GM21576 (cell line): ENCODE results near the gene DOCK2.

Source experiments
- ATAC-seq: cut with Tn5 transposase; IDR thresholded peaks from one replicate; pipeline ENCODE4 v1.9.1; 2021; ENCODE audit warnings: mild to moderate bottlenecking, moderate library complexity; ENCODE audit not compliant: unreplicated experiment

The DOCK2 gene

DNA sequence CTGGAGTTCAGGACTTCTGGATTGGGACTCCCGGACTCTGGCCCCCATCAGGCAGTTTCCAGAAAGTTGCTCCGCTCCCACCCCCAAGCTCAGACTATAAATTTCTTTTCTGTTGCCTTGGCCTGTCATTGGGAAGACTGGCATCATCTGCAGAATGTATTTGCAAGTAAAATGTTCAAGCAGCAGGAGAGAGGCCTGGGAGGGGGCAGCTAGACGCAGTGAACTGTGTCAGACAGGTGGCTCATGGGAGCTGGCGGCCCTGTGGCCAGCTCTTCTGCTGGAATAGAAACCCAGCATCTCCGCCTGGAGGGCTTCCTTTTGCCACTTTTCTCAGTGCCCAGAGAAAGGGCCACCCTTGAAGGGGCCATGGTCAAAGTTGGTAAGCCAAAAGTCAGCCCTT, 327.2 kb downstream of the DOCK2 start:
- ATAC-seq: no peak

DNA sequence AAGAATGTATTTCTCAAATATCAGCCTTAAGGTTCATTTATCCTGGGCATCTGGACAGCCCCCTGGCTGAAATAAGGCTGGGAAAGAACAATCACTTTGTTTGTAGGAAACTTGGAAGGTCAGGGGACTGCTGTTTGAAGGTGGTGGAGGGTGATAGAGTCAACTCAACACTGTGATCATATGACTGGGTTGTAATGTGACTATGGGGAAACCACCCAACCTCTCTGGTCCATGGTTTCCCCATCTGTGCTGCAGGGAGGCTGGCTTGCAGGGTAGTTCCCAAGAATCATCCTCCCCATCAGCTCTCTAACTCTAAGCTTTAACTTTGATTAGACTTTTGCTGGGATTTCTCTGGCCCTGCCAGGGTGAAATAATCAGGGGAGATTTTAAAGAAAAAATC, 333.3 kb downstream of the DOCK2 start:
- no peak for ATAC-seq

DNA sequence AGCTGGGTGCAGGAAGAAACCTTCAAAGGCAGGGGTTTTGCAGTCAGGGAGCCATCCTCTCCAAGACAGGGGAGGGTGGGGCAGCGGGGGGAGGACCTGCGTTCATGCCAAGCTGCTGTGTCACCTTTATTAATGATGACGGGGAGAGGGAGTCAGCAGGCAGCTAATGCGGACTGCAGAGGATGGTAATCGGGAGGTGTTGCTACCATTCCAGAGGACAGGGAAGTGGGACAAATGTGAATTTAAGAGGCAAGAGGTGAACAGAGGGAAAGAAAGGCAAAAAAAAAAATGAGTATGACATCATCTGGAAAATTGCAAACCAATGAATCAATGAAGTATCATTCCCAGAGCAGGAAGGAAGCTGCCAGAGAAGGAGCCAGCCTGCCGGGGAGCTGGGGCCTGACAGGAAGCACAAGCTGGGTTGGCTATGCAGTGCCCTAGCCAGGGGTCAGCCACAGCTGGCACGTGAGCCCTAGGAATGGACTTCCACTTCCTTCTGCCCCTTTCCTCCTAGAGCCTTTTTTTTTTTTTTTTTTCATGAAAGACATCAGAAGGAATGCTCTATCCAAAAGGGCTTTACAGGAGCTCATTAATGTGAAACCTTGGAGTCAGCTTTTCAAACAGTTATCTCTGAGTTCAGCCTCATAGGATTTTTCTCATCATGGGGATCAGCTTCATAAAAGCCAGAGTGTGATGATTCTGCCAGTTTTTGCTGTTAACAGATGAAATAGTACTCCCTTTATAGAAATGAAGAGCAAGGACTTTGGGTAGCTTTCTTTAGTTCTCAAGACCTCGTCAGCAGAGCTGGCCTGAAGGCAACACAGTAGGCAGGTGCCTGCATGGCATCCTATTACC, 334.1 kb downstream of the DOCK2 start:
- ATAC-seq: no peak

DNA sequence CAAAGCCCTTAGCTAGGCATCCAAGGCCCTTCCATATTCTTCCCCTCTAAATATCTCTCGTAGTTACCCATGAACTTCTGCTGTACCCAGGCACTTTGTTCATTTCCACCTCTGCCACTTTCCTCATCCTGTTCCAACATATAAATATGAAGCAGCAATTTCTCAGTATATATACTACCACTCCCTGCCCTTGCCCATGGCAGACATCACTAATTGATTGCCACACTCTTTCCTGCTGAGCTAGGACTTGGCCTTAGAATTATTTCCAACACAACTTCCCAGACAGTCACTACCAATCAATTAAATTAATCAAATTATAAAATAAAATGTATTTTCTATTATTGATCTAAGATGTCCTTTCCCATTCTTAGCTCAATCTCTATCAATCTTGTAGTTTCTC, 334.7 kb downstream of the DOCK2 start:
- ATAC-seq: no peak

DNA sequence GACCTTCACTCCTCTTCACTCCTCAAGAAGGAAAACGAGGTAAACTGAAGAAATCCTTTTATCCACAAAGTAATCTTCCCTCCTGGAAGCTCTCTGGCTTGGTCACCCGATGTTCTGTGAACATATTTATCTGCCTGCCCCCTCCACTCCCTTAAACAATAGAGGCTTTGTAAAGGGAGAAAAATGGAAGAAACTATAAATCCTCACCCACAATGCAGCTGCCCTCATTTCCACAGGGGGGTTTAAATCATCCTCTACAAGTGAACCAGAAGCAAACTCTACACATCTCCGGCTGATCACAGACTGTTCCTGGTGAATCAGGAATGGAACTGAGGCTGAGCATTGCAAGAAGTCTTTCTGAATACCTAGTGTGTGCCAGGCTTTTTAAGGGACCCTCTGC, 336.0 kb downstream of the DOCK2 start:
- ATAC-seq: no peak

DNA sequence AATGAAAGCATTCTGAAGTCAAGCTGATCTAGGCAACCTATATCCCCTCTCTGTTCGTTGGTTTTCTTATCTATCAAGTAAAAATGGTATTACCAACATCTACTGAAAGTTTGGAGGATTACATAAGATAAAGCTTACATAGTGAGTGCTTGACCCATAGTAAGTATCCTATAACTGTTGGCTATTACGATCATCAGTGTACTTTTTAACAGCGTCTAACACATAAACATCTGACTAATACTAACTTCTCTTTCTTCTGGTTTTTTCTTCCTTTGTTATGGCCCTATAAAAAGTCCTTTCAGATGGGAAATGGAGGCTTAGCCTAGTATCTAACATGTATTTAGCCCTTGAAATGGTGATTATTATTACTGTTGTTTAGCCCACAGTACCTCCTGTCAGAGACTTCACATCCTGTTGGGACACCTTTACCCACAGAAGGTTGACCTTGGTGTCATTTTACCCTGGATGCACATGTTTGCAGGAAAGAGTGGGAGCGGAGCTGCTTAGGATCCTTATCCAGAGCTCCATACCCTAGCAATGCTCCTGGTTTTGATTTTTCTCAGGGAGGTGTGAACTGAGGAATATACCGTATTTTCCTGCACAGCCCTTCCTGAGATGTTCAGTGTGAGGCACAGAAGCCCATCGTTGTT, 337.2 kb downstream of the DOCK2 start:
- no peak for ATAC-seq

DNA sequence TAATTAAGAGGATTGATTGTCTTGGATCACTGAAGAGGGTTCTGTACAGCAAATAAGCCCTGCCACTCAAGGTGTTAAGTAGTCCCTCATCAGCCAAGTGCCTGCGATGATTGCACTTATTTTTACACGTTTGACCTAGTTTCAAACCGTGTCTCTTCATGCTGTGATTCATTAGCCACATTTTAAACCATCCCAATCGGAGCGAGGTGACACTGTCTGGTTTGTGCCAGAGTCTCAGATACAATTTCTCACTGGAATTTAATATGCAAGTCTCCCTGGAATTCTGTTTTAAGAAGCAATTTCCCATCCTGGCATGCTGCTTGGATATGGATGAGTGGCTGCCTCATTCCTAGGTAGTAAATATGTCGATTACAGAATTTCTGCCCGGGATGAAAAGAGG, 341.6 kb downstream of the DOCK2 start:
- ATAC-seq: no peak

DNA sequence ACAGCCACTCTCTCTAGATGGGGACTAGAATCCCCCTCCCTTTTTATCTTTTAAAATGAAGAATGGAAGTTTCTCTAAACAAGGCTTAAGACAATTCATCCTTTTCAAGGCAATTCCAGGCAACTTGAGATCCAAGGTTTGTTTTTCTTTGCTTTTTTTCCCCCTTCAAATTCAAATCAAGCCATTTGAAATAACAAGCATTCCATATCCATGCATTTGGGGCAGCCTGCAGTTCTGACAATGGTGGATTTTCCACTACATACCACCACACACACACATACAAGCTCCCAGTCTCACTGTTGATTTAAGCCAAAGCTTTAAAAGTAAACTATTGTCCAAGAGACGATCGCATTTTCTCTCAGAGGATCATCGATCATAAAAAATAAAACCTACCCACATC, 342.8 kb downstream of the DOCK2 start:
- ATAC-seq: no peak

DNA sequence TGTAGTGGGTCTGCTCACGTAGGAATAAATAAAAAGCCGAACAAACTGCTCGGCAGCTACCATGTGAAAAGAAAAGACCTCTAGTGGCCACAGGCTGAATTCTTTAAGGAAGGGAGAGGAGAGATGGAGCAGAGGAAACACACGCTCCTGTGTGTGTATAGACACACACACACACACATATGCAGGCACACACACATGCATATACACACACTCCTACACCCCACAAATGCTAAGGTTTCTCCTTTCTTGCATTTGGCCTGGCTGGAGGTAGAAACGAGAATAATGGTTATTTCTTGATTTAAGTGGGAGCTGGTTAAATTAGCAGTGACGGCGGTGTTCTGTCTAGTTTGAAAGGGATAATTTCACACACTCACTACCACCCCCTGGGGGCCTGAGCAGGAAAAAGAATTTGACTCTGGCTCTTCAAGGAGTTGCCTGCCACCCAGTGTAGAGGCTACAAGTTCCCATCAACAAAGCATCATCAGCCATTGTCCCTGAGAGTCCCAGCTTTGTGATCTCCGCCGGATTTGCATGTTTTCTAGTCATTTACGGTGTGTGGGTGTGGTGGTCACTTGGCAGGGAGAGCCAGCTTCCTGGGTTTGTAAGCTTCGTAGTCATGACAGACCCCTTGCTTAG, 343.5 kb downstream of the DOCK2 start, which contains the start of gene INSYN2B:
TSS of gene INSYN2B (minus strand) at position 78 of the 636 bp plus-strand sequence. CDS start 96,597 bp downstream, outside the sequence.
- no peak for ATAC-seq

DNA sequence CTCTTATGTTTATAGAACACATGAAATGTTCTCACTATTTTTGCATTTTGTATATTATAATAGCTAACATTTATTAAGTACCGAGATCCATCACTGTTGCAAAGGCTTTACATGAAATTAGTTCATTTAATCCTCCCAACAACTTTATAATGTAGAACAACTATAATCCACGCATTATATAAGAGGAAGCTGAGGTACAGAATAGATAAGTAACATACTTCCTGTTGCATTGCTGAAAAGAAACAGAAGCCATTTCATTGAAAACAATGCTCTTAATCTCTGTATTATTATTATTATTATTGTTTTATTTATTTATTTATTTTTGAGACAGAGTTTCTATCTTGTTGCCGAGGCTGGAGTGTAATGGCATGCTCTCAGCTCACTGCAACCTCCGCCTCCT, 351.1 kb downstream of the DOCK2 start:
- no peak for ATAC-seq

DNA sequence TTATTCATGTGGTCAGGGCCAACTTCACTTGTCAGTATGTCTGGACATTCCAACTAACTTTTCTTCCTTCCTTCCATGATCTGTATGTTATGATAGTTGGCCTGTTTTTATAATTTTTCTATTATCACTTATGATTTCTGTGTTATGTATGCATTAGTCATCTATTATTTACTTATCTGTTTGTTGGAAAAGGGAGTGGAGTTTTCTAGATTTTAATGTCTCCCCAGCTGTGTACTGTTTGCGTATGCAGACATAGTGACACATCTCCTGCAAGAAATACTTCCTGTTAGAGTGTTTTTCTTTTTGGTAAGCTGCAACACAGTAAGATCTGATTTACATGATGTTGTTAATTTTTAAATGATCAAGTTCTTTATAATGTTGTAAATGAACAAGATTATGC, 351.9 kb downstream of the DOCK2 start:
- ATAC-seq: no peak

DNA sequence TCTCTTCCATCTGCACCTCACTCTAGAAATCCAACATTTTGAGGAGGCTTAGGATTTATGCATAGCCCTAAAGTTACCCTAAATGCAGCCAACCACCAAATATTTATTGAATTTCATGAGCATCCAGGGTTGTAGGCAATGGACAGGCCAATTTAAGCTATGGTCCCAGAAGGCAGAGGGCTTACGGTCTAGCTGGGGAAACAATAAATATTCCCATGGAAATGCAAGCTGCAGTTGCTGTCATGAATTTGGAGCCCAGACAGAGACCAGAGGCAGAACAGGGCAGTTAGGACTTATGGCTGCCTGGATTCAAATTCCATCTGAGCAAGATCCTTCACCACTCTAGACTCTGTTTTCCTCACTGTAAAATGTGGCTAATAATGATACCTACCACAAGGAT, 352.3 kb downstream of the DOCK2 start:
- ATAC-seq: no peak

DNA sequence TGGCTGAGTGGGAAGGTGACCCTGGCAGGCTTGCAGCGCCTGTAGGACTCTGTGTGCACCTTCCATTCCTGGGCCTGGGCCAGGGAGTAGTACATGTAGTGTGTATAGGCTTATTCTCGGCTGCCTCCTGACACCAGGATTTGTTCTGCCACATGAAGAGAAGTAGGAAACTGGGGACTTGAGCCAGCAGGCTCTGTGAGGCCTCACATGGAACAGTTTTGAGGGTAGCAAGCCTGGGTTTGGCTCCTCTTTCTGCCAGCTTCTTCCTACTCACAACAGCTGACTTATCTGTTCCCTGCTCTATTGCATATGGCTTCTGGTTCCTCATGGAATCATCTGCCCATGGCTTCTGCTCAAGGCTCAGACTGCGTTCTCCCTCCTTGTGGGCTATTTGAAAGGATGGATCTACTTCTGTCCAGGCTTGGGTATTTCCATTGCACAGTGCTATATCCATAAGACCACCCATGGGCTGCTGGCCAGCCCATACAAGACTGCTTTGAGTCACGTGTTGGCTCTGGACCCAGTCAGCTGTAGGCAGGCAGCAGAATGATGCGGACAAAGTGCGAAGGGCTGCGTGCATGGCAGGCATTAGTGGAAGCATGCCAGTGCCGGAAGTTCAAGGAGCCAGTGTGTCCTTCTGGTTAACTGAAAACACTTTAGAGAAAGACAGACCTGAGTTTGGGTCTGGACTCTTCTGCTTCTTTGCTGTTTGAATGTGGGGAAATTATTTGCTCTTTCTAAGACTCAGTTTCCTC, 354.2 kb downstream of the DOCK2 start:
- ATAC-seq: no peak

DNA sequence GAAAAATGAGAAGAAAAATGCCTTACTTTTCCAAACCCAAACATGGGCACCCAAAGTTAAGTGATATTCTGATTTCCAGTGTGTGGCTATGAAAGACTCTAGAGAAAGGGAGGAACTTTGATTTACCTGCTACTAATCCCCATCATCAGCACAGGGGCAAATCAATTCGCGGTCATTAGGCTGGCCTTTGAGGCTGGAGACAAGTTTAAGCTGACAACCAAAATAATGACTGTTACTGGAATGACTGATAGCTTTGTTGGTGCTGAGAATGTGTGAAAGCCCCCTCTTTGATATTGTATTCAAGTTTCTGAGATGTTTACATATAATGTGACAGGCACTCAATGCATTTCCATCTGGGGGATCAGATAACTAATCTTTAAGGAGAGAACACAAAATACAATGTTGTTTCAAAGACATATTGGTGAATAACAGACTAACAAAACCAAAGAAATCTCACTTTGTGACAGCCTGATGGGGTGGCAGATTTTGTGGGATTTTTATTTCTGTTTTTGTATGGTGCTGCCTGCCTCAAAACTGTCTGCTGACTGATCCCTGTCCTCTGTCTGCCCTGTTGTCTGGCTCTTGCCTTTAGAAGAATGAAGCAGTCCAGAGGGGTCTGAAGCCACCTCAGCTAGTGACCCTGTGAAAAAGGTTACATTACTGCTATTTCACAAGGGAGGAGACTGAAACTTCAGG, 355.9 kb downstream of the DOCK2 start:
- ATAC-seq: no peak

DNA sequence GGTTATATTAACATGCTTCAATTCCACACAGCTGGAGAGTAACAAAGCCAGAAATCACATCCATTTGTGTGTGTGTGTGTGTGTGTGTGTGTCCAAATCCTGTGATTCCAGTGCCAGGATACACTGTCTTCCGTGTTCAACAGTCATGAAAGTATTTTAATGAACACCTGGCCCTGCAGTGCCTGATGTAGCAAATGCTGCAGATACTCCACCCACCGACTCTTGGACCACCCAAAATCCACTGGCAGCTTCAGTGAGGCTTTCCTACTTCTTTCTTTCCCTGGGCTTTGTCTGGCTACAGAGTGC, 356.4 kb downstream of the DOCK2 start:
- no peak for ATAC-seq

DNA sequence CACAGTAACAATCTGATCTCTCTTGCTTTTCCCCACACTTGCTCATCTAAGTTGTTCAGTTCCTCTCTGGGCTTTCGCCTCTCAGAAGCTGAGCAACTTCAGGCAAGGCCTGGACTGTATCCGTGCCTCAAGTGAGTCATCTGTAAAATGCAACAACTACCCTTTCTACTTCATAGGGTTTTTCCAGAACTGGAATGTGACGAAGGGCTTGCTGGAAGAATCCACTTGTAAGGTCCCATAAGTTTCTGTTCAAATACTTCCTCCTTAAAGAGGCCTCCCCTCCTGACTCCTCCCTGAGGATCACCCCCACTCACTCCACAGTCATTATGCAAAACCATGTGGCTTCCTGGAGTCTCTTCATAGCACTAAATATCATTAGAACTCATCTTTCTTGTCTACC, 360.7 kb downstream of the DOCK2 start:
- ATAC-seq: no peak

DNA sequence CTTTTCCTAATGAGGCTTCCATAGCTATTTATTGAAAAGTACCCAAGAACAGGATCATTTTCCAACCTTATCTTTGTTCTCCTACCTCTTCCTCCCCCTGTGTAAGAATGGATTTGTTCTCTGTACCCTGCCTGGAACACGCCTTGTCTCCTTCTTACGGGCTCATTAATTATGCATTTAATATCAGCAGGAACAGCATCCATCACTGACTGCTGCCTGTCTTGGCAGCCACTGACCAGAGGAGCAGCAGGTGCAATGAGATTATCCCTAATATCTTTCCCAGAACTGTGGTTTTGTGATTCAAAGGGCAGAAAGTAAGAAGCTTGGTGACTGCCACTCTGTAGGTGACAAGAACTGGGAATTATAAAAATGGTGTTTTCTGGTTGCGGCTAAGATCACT, 362.5 kb downstream of the DOCK2 start:
- no peak for ATAC-seq

DNA sequence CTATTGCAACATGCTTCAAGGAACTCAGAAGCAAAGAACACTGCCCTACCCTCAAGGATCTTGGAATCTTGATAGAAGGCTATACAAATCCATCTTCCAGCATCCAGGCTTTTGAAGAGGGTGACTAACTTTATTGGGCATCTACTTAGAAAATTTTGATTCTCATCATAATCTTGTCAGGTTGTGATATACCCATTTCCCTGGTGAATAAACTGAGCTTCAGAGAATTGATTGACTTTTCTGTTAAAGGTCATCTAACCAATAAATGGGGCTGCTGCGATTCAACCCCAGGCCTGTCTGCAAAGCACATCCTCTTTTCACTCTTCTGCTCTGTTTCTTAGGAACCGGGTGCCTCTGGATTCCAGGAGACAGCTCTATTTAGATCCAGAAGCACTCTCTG, 363.1 kb downstream of the DOCK2 start:
- ATAC-seq: no peak

DNA sequence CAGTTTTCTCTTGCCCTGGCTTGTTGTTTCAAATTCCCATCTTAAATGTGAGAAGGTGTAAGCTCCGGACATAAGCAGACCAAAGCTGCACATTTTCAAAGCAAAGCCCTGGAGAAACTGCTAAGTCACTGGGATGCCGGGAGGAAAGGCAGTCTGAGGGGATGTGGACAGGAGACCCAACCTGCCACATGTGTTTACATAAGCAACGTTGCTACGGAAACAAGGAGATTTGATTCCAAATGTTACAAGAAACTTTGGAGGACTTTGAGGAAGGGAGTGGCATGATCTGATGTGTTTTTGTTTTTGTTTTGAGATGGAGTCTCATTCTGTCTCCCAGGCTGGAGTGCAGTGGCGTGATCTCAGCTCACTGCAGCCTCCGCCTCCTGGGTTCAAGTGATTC, 368.9 kb downstream of the DOCK2 start:
- ATAC-seq: no peak

DNA sequence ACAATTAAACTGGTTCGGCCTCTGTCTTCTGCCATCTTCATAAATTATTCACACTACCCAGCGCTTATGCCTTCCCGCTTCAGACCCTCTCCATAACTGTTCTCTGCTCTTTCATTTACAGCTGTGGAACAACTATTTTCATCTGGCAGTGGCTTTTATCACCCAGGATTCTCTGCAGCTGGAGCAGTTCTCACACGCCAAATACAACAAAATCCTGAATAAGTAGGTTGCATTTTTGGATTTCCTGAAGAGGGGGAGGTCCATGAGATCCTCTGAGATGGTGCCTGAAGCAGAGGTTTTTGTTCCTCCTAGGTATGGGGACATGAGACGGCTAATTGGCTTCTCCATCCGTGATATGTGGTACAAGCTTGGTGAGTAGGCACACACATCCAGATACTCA, 371.3 kb downstream of the DOCK2 start:
- no peak for ATAC-seq

DNA sequence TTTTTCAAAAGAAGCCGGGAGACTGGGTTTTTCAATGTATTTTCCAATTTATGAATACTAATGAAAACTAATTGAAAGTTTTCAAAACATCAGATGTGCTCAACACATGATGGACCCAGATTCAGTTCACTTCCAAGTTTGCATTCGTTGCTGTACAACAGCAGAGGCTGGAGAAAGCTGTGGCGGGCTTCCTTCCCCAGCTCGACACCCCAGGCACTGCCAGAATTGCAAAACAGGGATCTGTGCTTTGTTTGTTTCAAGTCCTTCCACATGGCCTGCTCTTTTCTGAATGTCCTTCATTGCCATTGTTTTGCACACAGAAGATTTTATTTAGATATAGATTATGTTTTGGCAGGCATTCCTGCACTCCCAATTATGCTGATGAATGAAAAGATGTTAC, 373.5 kb downstream of the DOCK2 start:
- no peak for ATAC-seq
